Activated CD4-positive, CD25-positive, alpha-beta regulatory T cell treated with anti-CD3 and anti-CD28 coated beads, Interleukin-2, amount 50 U/mL, for 72 hours (primary cell): ENCODE results near the gene ZDHHC5.
"Not testable (repeated sequence)": the region's sequence is repeated elsewhere in the genome, so short reads cannot be mapped to it uniquely, and the experiment has no call there.

Experiments used
- DNase-seq: peaks from one replicate; pipeline ENCODE4 v3.0.0; 2021

The ZDHHC5 gene

DNA sequence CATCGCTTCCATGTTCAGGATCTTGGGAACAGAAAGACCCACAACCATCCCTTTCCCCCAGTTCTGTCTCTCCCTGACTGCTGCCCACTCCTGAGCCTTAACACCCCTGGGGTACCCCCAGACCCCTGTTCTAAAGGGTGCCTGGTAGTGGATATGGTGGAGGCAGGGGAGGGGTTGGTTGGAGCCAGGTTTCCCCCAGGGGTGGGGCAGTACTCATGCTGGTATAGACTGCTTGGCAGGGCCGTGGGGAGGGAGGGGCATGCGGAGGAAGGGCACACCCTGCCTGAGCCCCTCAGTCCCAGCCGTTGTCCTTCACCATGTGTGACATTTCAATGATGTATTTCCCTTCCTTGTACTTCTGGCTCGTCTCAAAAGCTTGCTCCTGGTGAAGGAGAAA lies 22.2 kb upstream of the ZDHHC5 start:
- DNase-seq: no peak

- no peak for DNase-seq
Observed at GRCh38 chr11:57646194-57646798, 21.6 kb upstream of the ZDHHC5 start.

GRCh38 chr11:57646799-57647303 lies 21.1 kb upstream of the ZDHHC5 start:
- no peak for DNase-seq

- DNase-seq: no peak
Observed at GRCh38 chr11:57647372-57647771, 20.5 kb upstream of the ZDHHC5 start.

GRCh38 chr11:57647960-57648800 lies 19.7 kb upstream of the ZDHHC5 start:
- no peak for DNase-seq

DNA sequence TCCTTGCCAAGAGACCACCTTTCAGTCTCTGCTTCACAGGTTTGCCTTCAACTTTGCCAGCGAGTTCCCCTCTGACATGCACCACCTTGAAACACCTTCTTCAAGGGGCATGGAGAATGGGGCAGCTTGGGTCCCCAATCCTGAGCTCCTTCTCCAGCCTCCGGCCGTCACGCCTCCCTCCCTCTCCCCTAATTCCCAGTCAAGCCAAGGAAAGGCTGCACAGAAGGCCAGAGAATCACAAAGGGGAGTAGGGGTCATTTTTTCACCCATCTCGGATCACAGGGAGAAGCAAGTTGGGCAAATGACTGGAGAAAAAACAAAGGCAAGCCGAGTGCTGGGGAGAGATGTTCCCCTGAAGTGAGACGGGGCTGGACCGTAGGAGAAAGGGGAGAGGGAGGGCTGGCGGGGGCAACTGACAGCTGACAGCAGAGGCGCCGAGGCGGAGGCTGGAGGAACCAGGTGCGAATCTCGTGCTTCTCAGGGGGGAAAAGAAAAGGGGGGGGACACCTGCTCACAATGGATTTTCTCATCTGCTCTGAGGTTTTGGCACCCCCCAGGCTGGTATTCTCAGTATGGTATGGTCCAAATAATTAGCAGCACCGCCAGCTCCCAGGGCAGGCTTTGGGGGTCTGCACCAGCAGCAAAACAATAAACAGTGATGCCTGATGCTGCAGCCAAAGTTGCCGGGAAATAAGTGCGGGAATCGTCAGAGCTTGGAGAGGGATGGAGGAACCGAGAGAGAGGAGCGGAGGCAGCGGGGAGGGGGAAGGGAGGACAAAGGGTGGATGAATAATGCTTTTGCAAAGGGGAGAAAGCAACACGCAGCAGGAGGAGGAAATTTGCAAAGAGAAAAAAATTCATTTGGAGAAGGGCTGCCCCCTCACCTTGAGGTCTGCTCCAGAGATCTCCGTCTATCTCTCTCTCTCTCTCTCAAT lies 18.8 kb upstream of the ZDHHC5 start:
- DNase-seq: no peak

DNA sequence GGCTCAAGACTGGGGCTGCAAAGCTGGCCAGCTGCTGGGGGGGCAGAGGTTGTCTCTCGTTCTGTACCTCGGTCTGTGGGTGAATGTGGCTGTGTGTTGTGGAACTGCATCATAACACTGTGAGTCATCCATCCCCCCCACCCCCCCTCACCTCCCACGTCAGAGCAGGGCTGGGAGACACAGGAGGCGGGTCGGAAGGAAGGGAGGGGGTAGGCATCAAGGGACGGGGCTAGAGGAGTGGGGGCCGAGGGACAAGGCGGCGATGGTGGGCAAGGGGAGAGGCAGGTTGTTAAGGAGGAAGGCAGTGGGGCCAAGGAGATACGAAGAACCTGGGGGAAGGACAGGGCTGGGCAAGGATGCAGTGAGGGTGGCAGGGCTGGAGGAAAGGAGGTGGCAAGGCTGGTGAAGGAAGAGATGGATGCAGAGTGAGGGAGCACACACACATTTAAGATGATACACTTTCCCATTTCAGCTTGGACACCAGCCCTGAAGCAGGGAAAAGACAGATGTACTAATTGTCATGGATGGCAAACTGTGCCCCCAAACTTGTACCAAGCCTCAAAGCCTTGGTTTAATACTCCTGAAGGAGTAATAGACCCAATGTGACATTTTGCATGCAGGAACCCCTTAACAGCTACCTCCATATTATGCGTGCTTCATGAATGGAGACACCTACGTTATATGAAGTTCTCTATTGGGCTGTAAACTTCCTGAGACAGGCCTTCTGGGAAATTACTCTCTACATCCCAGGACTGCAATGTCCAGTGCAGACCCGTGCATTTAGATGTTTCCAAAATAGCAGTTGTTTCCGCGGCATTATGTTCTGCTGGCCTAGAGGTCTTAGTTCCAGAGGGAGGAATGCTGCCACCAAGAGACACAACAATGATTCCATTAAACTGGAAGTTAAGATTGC lies 17.8 kb upstream of the ZDHHC5 start, which contains the start of gene YPEL4:
TSS of gene YPEL4 (minus strand) at position 87 of the 913 bp plus-strand sequence. CDS start 2,805 bp downstream, outside the sequence.
- no peak for DNase-seq

- DNase-seq: no peak
Observed at GRCh38 chr11:57650739-57651090, 17.2 kb upstream of the ZDHHC5 start.

- DNase-seq: no peak
Observed at GRCh38 chr11:57651408-57651807, 16.5 kb upstream of the ZDHHC5 start.

GRCh38 chr11:57652230-57652629 lies 15.7 kb upstream of the ZDHHC5 start:
- not testable (repeated sequence) for DNase-seq

DNA sequence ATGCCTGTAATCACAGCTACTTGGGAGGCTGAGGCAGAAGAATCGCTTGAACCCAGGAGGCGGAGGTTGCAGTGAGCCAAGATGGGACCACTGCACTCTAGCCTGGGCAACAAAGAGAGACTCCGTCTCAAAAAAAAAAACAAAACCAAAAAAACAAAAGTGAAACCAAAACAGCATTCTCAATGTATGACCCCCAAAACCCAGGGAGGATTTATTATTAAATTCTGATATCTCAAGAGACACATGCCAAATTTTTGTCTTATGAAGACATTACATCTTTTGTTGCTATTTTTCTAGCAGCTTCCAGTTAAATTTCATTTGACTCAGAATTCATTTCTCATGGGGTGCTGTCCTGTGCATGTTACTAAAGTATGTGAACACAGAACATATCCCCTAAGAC lies 15.3 kb upstream of the ZDHHC5 start:
- no peak for DNase-seq

DNA sequence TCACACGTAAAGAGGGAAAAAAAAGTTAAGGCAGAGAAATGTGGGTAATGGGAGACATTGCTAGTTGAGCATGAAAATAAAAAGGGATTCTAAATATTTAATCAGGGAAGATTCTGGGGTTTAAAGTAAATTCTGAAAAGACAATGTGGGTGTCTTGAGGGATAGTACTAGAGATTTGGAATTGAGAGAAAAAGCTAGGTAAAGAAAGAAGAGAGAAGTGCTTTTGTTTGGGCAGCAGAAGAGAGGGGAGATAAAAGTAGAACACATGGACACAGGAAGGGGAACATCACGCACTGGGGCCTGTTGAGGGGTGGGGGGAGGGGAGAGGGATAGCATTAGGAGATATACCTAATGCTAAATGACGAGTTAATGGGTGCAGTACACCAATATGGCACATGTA lies 14.8 kb upstream of the ZDHHC5 start:
- no peak for DNase-seq

DNA sequence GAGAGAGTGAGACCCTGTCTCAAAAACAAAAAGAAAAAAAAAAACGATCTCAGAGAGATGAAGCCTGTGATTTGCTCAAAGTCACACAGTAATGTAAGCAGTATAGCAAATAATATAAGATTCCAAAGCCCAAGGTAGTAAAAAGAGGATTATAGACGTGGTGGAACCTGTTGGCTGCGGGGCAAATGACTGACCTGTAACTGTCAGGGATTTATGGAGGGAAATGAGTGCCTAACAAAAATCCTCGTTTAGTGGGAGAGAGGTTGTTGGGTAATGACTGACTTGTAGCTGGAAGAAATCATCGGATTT lies 11.1 kb upstream of the ZDHHC5 start:
- no peak for DNase-seq

DNA sequence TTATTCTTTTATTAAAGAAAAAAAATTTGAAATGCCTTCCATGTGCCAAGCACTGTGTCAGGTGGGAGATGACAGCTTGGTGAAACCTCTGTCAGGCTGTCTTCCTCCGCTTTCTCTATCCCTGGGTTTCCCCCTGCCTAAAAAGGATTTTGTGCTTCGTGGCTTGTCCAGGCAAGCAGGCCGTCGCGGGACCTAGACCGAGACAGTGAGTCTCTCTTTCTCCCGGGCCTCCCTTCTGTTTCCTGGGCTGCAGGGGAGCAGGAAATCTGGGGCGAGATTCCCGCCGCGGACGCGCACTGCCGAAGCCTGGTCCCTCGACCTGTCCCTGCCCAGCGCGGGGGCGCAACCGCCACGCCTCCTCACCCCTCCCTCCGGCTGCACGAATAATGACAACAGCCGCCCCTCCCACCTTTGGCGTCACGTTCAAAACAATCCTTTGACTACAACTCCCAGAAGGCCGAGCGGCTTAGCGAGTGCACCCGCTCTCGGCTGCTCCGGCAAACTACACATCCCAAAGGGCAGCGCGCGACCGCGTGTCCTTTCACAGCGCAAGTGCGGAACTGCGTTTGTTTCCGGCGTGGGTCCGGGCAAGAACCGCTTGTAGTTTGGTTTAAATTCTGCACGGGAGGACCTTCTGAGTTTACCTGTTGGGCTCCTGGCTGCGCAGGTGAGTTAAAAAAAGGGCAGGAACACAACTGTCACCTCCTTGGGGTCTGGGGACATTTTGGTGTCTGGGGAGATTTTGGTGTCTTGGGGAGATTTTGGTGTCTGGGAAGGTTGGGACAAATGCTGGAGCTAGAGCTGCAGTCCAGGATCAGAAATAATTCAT lies 10.5 kb upstream of the ZDHHC5 start, which contains the start of gene CLP1:
TSS of gene CLP1 (plus strand) at position 569 of the 829 bp plus-strand sequence. CDS start 1,715 bp downstream, outside the sequence.
- DNase-seq: peak; percentile 97

- DNase-seq: no peak
Observed at GRCh38 chr11:57658023-57658361, 9.9 kb upstream of the ZDHHC5 start.

GRCh38 chr11:57659669-57660068 lies 8.2 kb upstream of the ZDHHC5 start:
- DNase-seq: no peak

- no peak for DNase-seq
Observed at GRCh38 chr11:57662893-57663292, 5.0 kb upstream of the ZDHHC5 start.

- DNase-seq: no peak
Observed at GRCh38 chr11:57663975-57664374, 3.9 kb upstream of the ZDHHC5 start.

DNA sequence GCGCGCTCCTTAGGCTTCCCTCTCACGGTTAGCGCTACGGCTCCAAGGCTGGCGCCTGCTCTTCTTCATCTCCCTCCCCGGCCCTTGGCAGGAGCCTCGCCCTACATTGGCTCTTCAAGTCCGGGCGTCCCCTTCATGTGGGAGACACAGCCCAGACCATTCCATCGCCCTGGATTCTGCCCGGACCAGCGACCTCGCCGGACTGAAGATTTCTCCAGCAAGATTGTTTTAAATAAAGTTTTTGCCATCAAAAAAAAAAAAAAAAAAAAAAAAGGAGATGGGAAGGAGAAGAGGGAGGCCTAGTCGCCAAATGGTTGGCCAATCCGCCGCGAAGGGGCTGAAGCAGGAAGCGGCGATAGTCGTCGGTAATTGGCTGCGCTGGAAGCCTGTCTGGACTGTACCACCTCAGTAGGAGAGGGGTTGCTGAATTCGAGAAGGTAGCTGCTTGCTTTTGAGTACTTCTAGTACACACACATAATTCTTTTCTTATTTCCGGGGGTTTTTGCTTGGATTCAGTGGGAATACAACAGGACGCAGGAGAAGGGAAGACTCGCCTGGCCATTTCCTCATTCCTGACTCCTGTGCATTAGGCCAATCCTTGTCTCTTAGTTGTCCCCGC lies 688 bp upstream of the ZDHHC5 start:
- peak; percentile 84 for DNase-seq

DNA sequence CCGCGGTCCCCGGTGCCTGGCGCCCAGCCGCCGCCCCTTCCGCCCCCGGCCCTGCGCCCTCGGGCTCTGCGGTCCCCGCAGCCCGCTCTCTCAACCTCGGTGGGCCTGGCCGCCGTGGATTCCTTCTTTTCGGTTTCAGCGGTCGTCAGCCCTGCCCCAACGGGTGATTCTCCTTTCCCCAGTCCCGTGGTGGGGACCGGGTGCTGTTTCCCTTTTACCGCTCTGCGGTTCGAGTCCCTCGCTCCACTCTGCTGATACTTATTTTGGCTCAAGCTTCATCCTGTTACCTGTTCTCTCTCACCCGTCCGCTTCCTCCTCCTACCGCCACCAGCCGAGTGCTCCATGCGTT lies 494 bp downstream of the ZDHHC5 start:
- no peak for DNase-seq

DNA sequence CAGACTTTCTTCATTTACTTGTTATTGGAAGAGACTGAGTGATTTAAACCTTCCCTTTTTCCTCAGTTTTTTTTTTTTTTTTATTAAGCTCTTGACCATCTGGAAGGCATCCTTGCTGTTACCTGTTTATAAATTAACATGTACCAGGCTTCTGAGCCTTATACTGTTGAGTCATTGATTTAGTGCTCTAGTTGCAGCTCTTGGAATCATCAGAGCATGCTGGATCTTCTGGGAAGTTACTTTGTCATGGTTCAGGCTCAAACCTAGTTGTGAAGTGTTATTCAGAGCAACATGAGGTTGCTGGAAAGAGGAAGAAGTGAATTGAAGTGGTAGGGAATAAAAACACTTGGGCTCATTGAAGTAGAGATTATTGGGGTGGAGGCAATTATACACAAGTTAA lies 6.3 kb downstream of the ZDHHC5 start:
- DNase-seq: no peak
